Right atrium auricular region (tissue), 2 donors: ENCODE measurements around the gene GCK. TPM values are rescaled to one million over a fixed set of nuclear protein-coding genes. Genes with fewer than 3 reads are reported as not detected.

Source experiments
- DNase-seq: peaks from one replicate; pipeline ENCODE4 v3.0.0-alpha.2; 2019; ENCODE audit warnings: low spot score
- H3K27ac ChIP-seq, 2 donors: fragments of 200-600 bp; sonication (generic); 1 replicate in 1 of 2; 2 replicates in 1 of 2; pipeline ENCODE4 v1.5.1; 2016 to 2019
- H3K27me3 ChIP-seq, 2 donors: fragments of 200-600 bp; sonication (generic); one replicate each; pipeline versions ENCODE4 v1.5.1 to v1.6.0; 2017 to 2019
- H3K36me3 ChIP-seq: fragments of 200-600 bp; sonication (generic); one replicate; pipeline ENCODE4 v1.5.1; 2016
- H3K4me1 ChIP-seq, 2 donors: fragments of 200-600 bp; sonication (generic); one replicate each; pipeline versions ENCODE4 v1.5.1 to v1.6.0; 2017 to 2019
- H3K4me3 ChIP-seq, 2 donors: fragments of 200-600 bp; sonication (generic); 1 replicate in 1 of 2; 2 replicates in 1 of 2; pipeline ENCODE4 v1.5.1; 2017 to 2019; ENCODE audit warnings: mild to moderate bottlenecking in 1 of 2, moderate library complexity in 1 of 2
- H3K9me3 ChIP-seq, 2 donors: fragments of 200-600 bp; sonication (generic); one replicate each; pipeline ENCODE4 v1.5.1; 2019
- total RNA-seq, 2 donors: library from RNA; depleted of rRNA; stranded (reverse); fragments of >200 nt; gene quantifications; one replicate each; pipeline ENCODE4 v1.1.0, GENCODE V29; 2016
- TF ChIP-seq, protein P1 (sequence below), 2 donors: fragments of 200-600 bp; sonication (generic); IDR thresholded peaks; one replicate each; pipeline ENCODE4 v1.5.1; 2019; ENCODE audit warnings: antibody characterized with exemption in 2 of 2

The GCK gene
- total RNA-seq, 2 donors from 2014 or later, result 11.1 to 21.0 TPM

DNA sequence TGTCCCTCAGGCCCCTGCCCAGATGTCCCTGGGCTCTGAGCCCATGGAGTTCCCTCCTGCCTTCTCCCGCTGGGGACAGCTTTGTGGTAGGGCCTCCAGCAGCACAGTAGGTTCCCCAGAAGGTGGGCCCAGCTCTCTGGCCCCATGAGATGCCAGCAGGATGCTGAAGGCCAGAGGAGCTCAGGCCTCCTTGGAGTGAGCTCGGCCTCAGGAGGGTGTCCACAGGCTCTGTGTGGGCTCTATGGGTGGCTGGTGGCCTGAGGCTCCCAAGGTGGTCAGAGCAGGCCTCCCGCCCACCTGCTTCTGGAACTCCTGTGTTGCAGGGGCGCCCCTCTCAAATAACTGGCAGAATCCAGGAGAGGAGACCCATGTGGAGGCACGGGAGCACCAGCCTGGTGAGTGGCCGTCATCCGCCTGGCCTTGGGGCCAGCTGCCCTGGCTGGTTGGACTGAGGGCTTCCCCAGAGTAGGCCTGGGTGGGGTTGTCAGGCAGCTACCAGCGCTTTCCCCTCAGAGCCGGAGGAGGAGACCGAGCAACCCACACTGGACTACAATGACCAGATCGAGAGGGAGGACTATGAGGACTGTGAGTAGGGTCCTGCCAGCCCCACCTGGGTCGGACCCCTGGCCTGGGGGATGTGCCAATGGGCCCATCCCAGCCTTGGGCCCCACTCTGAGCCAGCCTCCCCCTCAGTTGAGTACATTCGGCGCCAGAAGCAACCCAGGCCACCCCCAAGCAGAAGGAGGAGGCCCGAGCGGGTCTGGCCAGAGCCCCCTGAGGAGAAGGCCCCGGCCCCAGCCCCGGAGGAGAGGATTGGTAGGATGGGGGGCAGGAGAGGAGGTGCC is 81.9 kb downstream of the GCK start:
- Histone ChIP-seq H3K27ac (peak overlapping the region; percentile 31 to 92), H3K4me1 (peaks cover 0 to 47% of the 10 kb centered on the region in 2 donors), H3K9me3 (no peaks in the 10 kb centered on the region), H3K27me3 (no peaks in the 10 kb centered on the region), H3K4me3 (peak overlapping the region in 1 of 2 donors; percentile 1), H3K36me3 (peaks cover 54% of the 10 kb centered on the region)
- TF ChIP-seq, protein P1, sequence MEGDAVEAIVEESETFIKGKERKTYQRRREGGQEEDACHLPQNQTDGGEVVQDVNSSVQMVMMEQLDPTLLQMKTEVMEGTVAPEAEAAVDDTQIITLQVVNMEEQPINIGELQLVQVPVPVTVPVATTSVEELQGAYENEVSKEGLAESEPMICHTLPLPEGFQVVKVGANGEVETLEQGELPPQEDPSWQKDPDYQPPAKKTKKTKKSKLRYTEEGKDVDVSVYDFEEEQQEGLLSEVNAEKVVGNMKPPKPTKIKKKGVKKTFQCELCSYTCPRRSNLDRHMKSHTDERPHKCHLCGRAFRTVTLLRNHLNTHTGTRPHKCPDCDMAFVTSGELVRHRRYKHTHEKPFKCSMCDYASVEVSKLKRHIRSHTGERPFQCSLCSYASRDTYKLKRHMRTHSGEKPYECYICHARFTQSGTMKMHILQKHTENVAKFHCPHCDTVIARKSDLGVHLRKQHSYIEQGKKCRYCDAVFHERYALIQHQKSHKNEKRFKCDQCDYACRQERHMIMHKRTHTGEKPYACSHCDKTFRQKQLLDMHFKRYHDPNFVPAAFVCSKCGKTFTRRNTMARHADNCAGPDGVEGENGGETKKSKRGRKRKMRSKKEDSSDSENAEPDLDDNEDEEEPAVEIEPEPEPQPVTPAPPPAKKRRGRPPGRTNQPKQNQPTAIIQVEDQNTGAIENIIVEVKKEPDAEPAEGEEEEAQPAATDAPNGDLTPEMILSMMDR (IDR thresholded peaks at IDR 0.05), result no peak
- DNase-seq, result no peak

DNA sequence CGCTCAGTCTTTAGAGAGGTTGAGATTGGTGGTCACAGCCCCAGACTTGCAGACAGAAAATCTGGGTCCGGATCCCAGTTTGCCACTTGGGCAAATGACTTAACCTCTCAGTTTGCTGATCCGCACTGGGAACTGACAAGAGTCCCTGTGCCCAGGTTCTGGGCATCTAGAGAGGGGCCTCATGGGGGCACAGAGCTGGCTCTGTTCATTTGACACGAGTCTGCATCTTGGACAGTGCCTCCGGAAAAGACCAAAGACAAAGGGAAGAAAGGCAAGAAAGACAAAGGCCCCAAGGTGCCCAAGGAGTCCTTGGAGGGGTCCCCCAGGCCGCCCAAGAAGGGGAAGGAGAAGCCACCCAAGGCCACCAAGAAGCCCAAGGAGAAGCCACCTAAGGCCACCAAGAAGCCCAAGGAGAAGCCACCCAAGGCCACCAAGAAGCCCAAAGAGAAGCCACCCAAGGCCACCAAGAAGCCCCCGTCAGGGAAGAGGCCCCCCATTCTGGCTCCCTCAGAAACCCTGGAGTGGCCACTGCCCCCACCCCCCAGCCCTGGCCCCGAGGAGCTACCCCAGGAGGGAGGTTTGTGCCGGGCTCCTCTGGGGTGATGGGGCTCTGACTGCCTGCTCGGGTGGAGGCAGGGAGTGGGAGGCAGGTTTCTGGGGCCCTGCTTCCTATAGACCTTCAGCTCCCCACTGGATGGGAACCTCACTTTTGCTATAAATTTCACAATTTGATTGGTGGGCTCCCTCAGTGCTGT is 82.8 kb downstream of the GCK start:
- TF ChIP-seq, protein P1 (IDR thresholded peaks at IDR 0.05), result no peak
- Histone ChIP-seq H3K36me3 (peaks cover 45% of the 10 kb centered on the region), H3K4me1 (peaks cover 0 to 54% of the 10 kb centered on the region in 2 donors), H3K4me3 (peak overlapping the region; percentile 46 to 72), H3K27me3 (no peaks in the 10 kb centered on the region), H3K9me3 (no peaks in the 10 kb centered on the region), H3K27ac (peak overlapping the region; percentile 88 to 92)
- no peak for DNase-seq

DNA sequence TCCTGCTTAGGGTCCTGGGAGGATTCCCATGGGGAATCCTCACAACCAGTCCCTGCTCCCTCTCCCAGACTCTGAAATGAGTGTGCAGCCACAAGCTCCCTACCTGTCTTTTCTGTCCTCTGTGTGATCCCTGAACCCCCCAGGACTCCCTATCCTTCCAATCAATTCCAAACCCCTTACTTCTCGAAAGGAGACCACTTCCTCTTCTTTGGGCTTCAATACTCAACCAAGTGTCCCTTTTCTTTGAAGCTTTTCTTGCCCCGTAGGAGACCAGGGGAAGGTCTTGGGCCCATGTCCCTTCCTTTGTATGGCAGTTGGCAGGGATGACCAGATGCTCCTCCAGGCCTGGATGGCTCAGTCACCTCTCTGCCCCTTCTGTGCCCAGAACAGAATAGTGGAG is 83.4 kb downstream of the GCK start:
- Histone ChIP-seq H3K27me3 (no peaks in the 10 kb centered on the region), H3K4me1 (peaks cover 0 to 60% of the 10 kb centered on the region in 2 donors), H3K27ac (peak overlapping the region; percentile 88 to 92), H3K36me3 (peaks cover 39% of the 10 kb centered on the region), H3K4me3 (peak overlapping the region; percentile 46 to 72), H3K9me3 (no peaks in the 10 kb centered on the region)
- TF ChIP-seq, protein P1 (IDR thresholded peaks at IDR 0.05), result no peak
- no peak for DNase-seq

DNA sequence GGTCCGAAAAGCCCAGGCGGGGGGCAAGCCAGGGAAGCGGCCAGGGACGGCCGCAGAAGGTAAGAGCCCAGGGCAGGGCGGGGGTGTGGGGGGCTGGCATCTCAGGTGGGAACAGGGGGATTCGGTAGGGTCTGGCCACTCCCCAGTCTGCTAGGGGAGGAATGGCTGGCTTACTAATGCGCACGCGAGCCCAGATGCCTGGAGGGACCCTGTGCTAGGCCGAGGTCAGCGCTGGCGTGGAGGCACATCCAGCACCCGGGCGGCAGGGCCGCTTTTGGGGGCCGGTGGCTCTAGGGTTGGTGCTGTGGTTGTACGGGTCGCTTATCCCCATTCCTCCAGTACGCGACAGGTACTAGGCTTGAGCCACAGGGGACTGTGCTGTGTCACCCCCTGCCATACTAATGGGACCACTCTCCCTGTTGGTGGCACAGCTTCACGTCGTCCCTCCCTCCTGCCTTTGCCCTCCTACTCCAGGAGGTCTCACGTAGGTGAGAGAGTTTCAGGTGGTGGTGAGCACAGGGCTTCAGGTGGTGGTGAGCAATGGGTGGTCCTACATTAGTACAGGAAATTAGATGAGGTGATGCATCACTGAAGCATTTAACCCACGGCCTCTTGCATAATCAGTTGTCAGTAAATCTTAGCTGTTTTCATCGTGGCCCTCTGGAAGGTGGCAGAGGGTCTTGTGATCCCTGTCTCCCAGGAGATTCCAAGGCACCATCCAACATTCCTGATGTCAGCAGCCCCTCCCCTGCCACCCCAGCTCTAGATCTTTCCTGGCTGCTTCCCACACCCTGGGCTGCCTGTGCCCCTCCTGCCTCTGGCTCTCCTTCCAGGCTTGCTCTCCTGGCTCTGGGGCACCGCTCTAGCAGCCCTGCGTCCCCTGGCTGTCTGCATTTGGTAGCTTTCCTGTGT is 84.1 kb downstream of the GCK start:
- H3K27ac ChIP-seq, result peak overlapping the region; percentile 88 to 92
- H3K9me3 ChIP-seq, result no peaks in the 10 kb centered on the region
- DNase-seq, result no peak
- H3K27me3 ChIP-seq, result no peaks in the 10 kb centered on the region
- H3K4me1 ChIP-seq, result peaks cover 0 to 68% of the 10 kb centered on the region in 2 donors
- peaks cover 31% of the 10 kb centered on the region for H3K36me3 ChIP-seq
- peak overlapping the region; percentile 46 to 72 for H3K4me3 ChIP-seq
- TF ChIP-seq, protein P1 (IDR thresholded peaks at IDR 0.05), result peak in 1 of 2 donors; percentile 9
